HG03469 (cell line): ENCODE results near the gene PRKAB2.
"Not testable (repeated sequence)": the region's sequence is repeated elsewhere in the genome, so short reads cannot be mapped to it uniquely, and the experiment has no call there.

Experiments
- ATAC-seq: cut with Tn5 transposase; IDR thresholded peaks from one replicate; pipeline ENCODE4 v1.9.1; 2021; ENCODE audit warnings: mild to moderate bottlenecking, moderate library complexity, moderate number of reproducible peaks; ENCODE audit not compliant: unreplicated experiment

PRKAB2 gene

DNA sequence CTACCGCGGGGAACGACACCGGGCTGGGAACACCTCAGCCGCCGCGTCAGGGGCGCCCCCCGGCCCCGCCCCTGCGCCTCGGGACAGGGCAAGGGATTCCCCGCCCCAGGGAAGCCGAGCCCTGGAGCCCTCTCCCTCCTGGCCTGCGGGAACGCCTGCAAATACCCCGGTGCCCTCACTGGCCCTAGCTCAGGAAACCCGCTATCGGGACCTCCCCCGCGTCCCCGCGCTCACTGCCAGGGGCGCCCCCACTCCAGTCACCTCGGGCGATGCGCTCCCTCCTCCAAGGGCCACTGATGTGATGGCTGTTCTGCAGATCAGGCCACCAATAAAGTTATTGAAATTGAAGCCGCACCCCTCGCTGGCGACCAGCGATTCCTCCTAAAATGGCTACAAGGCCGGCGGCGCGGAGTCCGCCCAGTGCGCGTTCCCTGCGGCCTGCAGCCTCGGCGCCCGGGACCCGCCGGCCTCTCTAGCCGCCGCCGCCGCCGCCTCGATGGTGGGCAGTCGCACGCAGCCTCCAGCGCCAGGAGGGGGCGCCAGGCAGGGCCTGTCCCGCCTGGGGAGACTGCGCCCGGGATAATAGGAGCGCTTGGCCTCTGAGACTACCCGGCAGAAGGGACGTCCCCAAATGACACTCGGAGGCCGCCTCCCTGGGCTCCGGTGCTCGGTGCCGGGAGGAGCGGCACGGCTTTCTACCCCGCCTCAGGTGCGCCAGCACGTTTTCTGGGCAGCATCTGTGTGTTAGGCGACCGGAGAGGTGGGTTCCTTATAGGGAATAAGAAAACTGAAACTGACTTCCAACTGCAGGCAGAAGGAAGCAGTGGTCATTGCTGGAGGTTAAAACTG lies at the start of gene PRKAB2:
PRKAB2 (minus strand) TSS at position 303 of the 849 bp plus-strand sequence. CDS start 326 bp downstream, outside the sequence.
- ATAC-seq, result peak; percentile 79

- no peak for ATAC-seq
Observed at GRCh38 chr1:147218606-147219005, 46.3 kb upstream of the PRKAB2 start.

DNA sequence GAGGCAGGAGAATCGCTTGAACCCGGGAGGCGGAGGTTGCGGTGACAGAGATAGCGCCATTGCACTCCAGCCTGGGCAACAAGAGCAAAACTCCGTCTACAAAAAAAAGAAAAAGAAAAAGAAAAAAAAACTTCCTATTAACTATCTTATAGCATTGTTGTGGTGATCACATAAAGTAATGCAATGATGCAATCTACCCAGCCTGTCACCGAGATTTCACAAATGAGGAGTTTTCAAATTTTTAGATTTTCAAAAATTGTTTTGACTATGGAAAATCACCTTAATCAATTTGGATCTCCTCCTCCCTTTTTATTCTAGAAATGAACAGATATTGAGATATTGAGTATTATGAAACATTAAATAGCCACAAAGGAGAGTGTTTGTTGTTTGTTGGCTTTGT lies 44.9 kb upstream of the PRKAB2 start:
- no peak for ATAC-seq

GRCh38 chr1:147216124-147216523 lies 43.9 kb upstream of the PRKAB2 start:
- ATAC-seq, result no peak

DNA sequence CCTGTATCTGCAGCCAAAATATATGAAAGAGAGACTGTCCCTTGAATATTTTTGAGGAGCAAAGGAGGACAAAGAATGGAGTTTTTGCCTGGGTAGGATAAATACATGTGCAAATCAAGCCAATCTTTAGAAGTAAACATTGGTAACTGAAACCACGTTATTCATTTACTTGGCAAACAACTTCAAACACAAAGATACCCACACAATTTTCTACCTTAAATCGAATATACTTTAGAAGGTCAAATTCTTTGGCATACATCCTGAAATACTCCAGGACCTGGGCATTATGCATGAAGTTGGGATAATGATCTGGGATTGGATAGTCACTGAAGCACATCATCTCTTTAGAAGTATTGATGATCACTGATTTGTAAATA lies 43.3 kb upstream of the PRKAB2 start:
- no peak for ATAC-seq

GRCh38 chr1:147214842-147215539 lies 42.7 kb upstream of the PRKAB2 start:
- ATAC-seq, result no peak

DNA sequence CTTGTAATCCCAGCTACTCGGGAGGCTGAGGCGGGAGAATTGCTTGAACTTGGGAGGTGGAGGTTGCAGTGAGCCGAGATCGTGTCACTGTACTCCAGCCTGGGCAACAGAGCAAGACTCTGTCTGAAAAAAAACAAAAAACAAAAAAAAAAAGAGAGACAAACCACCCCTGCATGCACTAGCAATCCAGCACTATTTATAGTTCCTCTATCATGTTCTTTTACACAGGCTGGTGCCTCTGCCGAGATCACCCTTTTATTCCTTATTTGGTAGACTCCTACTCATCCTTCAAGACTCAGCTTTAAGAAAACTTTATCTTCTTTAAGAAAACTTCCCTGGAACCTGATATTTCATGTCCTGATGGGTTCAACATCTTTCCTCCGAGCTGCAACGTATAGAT lies 42.1 kb upstream of the PRKAB2 start:
- no peak for ATAC-seq

GRCh38 chr1:147213271-147213670 lies 41.0 kb upstream of the PRKAB2 start:
- ATAC-seq, result no peak

GRCh38 chr1:147211577-147211976 lies 39.3 kb upstream of the PRKAB2 start:
- ATAC-seq, result no peak

DNA sequence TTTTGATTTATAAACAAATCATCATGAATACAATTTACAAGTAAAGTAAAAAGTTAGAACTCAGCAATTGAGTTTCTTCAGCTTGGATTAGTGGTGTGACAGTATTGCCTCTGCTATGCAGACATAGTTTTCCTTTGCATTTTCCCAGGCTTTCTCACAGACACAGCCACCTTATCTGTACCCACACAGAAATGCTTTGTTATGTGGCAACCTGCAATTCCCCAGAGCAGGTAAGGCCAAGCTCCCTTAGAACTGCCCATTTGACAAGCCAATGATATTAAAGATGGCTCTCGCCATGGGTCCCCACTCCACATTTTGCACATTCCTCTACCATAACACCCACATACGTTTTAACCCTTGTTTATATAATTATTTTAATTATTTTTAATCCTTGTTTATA lies 38.7 kb upstream of the PRKAB2 start:
- no peak for ATAC-seq

- ATAC-seq, result no peak
Observed at GRCh38 chr1:147209825-147210821, 37.9 kb upstream of the PRKAB2 start.

GRCh38 chr1:147208619-147209018 lies 36.3 kb upstream of the PRKAB2 start:
- ATAC-seq, result no peak

GRCh38 chr1:147207192-147207591 lies 34.9 kb upstream of the PRKAB2 start:
- no peak for ATAC-seq

GRCh38 chr1:147204080-147204479 lies 31.8 kb upstream of the PRKAB2 start:
- ATAC-seq, result no peak

- ATAC-seq, result no peak
Observed at GRCh38 chr1:147202576-147202975, 30.3 kb upstream of the PRKAB2 start.

DNA sequence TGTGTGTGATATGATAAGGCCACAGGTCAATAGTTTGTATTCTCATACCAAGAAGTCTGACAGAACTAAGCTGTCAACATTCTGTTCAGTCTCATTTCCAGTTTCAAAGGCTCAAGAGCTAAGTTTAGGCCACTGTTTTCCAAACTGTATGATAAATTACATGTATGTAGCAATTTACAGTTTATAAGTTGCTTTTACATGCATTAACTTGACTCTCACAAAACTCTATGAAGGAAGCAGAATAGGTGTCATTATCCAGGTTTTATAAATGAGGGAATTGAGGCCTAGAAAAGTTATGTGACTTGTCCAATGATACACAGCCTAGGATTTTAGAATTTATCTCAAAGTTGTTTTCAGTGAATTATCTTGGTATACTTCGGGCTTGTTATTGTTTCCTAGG lies 29.5 kb upstream of the PRKAB2 start:
- no peak for ATAC-seq

DNA sequence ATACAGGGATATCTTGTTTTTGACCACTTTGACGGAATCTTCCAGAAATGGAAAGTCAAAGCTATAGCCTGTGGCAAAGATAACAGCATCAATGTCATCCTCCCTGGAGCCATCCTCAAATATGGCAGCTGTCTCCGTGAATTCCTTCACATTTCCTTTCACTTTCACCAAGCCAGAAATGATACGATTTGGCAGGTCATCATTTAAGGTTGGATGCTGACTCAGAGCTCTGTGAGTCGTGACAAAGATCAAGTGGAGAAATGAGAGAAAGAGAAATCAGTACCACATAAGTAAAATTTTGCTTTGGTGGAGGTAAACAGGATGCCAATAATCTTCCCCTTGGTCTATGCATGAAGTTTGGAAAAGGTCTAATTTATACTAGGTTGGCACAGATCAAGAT lies 29.0 kb upstream of the PRKAB2 start:
- no peak for ATAC-seq

DNA sequence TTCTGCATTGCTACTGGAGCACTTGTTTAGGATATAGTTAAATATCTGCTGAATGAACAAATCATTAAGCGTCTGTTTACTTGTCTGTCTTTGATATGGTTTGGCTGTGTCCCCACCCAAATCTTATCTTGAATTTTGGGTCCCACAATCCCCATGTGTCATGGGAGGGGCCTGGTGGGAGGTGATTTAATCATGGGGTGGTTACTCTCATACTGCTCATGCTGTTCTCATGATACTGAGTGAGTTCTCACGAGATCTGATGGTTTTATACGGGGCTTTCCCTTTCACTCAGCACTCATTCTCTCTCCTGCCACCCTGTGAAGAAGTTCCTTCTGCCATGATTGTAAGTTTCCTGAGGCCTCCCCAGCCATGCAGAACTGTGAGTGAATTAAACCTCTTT lies 25.1 kb upstream of the PRKAB2 start:
- ATAC-seq, result not testable (repeated sequence)

DNA sequence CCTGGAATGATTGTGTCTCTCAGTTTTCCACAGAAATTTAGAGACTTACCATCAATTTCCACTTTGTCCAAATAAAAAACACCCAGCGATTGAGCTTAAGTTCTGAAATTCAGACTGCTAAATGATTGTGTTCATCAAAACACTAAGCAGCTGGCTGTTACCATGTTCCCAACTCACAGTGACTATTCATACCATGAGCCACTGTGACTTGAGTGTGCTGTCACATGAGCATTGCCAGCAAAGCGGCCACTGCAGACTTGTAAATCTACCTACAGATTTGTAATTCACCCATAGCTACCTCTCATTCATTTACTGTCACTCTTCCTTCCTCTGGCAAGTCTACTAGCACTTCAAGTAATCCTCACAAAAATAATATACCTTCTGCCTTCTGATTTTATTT lies 17.2 kb upstream of the PRKAB2 start:
- ATAC-seq, result no peak

DNA sequence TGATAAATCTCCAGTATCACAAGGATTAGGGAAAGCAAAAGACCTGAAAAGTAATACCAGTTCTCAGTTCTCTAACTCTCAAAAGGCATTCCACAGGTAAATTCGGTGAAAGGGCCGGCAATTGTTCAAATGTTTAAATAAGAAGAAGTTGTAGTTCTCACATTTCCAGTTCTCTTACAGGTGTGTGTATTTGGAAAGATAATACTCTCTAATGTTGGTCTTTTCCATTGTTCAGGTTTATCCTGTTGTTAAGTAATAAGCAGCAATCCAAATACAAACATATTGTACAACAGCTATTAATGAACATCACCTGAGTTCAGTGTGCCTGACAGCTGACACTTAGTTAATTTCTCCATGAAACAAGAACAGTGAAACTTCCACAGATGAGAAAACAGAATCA lies 13.2 kb upstream of the PRKAB2 start:
- no peak for ATAC-seq
